Endothelial cell of umbilical vein (primary cell): Measurements from ENCODE around the gene GRAMD1A. TPM values are rescaled to one million over a fixed set of nuclear protein-coding genes. Genes with fewer than 3 reads are reported as not detected.

Source experiments
- BruUV-seq: library from RNA; stranded (reverse); fragments of 400-500 nt; replicated peaks from 2 replicates; lab custom pipeline; 2021; lab: Mats Ljungman, UMichigan
- CTCF ChIA-PET: fragments of 300-600, 350-600 bp; sonication (Branson Sonifier 250); formaldehyde crosslinking; loops from one replicate; lab custom pipeline; 2021; ENCODE audit warnings: antibody characterized with exemption, inconsistent platforms; lab: Charles Lee
- POLR2A ChIA-PET: fragments of 300-600, 350-600 bp; sonication (Branson Sonifier 250); formaldehyde crosslinking; loops from one replicate; lab custom pipeline; 2021; ENCODE audit warnings: antibody characterized with exemption, inconsistent platforms; lab: Charles Lee
- DNase-seq: peaks from one replicate; pipeline ENCODE4 v3.0.0-alpha.2; 2011; ENCODE audit warnings: low read depth, low spot score
- FAIRE-seq: peaks from 2 replicates; lab custom pipeline; 2011; peaks lifted over from hg19 to GRCh38; lab: Jason Lieb, UNC
- H2AFZ ChIP-seq: 2 replicates; pipeline ENCODE4 v1.6.0; 2012; ENCODE audit warnings: low read depth, low read length, control low read depth, inconsistent platforms
- H3K27ac ChIP-seq: 2 replicates; pipeline ENCODE4 v1.5.1; 2011; ENCODE audit warnings: low read depth, mild to moderate bottlenecking, control low read depth, low read length, moderate library complexity; ENCODE audit not compliant: insufficient read depth
- H3K27me3 ChIP-seq, 2 experiments: 2 replicates each; pipeline versions ENCODE4 v1.6.0 to v1.6.1; 2011; ENCODE audit warnings: low read length in 2 of 2, mixed read lengths in 1 of 2; ENCODE audit not compliant: control insufficient read depth in 2 of 2, insufficient read depth in 2 of 2
- H3K36me3 ChIP-seq, 2 experiments: 2 replicates in 1 of 2; 3 replicates in 1 of 2; pipeline ENCODE4 v1.5.1; 2011; ENCODE audit warnings: low read length in 2 of 2, mild to moderate bottlenecking in 1 of 2, moderate library complexity in 1 of 2; ENCODE audit not compliant: control insufficient read depth in 2 of 2, insufficient read depth in 2 of 2; ENCODE audit errors: extremely low read depth in 1 of 2
- H3K4me1 ChIP-seq: 3 replicates; pipeline ENCODE4 v1.5.1; 2011; ENCODE audit warnings: mild to moderate bottlenecking, low read length; ENCODE audit not compliant: control insufficient read depth, insufficient read depth; ENCODE audit errors: extremely low read depth
- H3K4me2 ChIP-seq: 2 replicates; pipeline ENCODE4 v1.6.1; 2011; ENCODE audit warnings: low read length, control low read depth, mixed read lengths; ENCODE audit not compliant: insufficient read depth
- H3K4me3 ChIP-seq, 3 experiments: fragments of 200-600 bp in 1 of 3; sonication (generic), shearing (Covaris generic) in 1 of 3; replicated peaks in 1 of 3; 2 replicates each; pipeline ENCODE4 v1.5.1; 2011 to 2016; ENCODE audit warnings: control low read depth in 3 of 3, low read length in 3 of 3, mild to moderate bottlenecking in 2 of 3, inconsistent platforms in 1 of 3, low read depth in 1 of 3, moderate library complexity in 1 of 3; ENCODE audit not compliant: insufficient read depth in 1 of 3
- H3K79me2 ChIP-seq: 2 replicates; pipeline ENCODE4 v1.6.0; 2012; ENCODE audit warnings: low read length, inconsistent platforms; ENCODE audit not compliant: control insufficient read depth, insufficient read depth
- H3K9ac ChIP-seq: replicated peaks from 2 replicates; pipeline ENCODE3; 2011; ENCODE audit warnings: low read length, control low read depth; ENCODE audit not compliant: insufficient read depth; ENCODE audit errors: extremely low read depth
- H3K9me1 ChIP-seq: replicated peaks from 3 replicates; pipeline ENCODE4 v1.6.0; 2011; ENCODE audit warnings: mild to moderate bottlenecking, low read length; ENCODE audit not compliant: control insufficient read depth, insufficient read depth; ENCODE audit errors: extremely low read depth
- H3K9me3 ChIP-seq: replicated peaks from 2 replicates; pipeline ENCODE4 v1.5.1; 2012; ENCODE audit warnings: low read length, inconsistent platforms; ENCODE audit not compliant: control insufficient read depth, insufficient read depth
- H4K20me1 ChIP-seq: replicated peaks from 2 replicates; pipeline ENCODE3; 2011; ENCODE audit warnings: mild to moderate bottlenecking, low read length; ENCODE audit not compliant: control insufficient read depth, insufficient read depth; ENCODE audit errors: extremely low read depth
- EZH2 ChIP-seq: IDR thresholded peaks from 2 replicates; pipeline ENCODE4 v1.6.1; 2012; ENCODE audit warnings: borderline replicate concordance, low read depth, mild to moderate bottlenecking, moderate library complexity, low read length, inconsistent platforms; ENCODE audit not compliant: severe bottlenecking
- FOS ChIP-seq: IDR thresholded peaks from 2 replicates; pipeline ENCODE4 v1.6.1; 2011; ENCODE audit warnings: mild to moderate bottlenecking, low read length, moderate library complexity, borderline replicate concordance; ENCODE audit not compliant: insufficient read depth
- GATA2 ChIP-seq: IDR thresholded peaks from 2 replicates; pipeline ENCODE4 v1.7.0; 2011; ENCODE audit warnings: low read depth, mild to moderate bottlenecking, moderate library complexity, mixed read lengths, low read length; ENCODE audit not compliant: insufficient read length, insufficient read depth
- JUN ChIP-seq: IDR thresholded peaks from 2 replicates; pipeline ENCODE4 v1.6.1; 2011; ENCODE audit warnings: borderline replicate concordance, low read depth; ENCODE audit not compliant: insufficient read length, insufficient read depth
- MYC ChIP-seq: IDR thresholded peaks from one replicate; pipeline ENCODE4 v1.6.1; 2011; ENCODE audit warnings: mild to moderate bottlenecking, low read depth, low read length
- POLR2A ChIP-seq: IDR thresholded peaks from 2 replicates; pipeline ENCODE4 v1.6.1; 2012; ENCODE audit warnings: low read depth, mild to moderate bottlenecking, control low read depth, low read length
- POLR2AphosphoS5 ChIP-seq: IDR thresholded peaks from 2 replicates; pipeline ENCODE4 v1.6.1; 2012; ENCODE audit warnings: low read depth, mild to moderate bottlenecking, control low read depth, low read length, moderate library complexity; ENCODE audit not compliant: insufficient read depth
- dilution Hi-C: fragments of 300-500 bp; cut with MboI; formaldehyde crosslinking; loops from one replicate; pipeline ENCODE4 v1.15.0; 2019; ENCODE audit warnings: low sequenced_read_pairs; ENCODE audit not compliant: extremely low pct_ligation_motif_present
- intact Hi-C: fragments of 100-400 bp; cut with micrococcal nuclease; formaldehyde crosslinking; loops from one replicate; pipeline ENCODE4 v1.10.0; 2022
- polyA plus RNA-seq, 4 experiments: library from polyadenylated mRNA; depleted of rRNA in 3 of 4; stranded (reverse) in 3 of 4; unstranded in 1 of 4; fragments of >200 nt; gene quantifications; 2 replicates each; pipeline versions ENCODE4 v1.2.1 to v1.2.3, GENCODE V29; 2011 to 2012; ENCODE audit warnings: missing spikeins in 1 of 4
- total RNA-seq: library from RNA; stranded (reverse); gene quantifications from 2 replicates; pipeline ENCODE4 v1.2.3, GENCODE V29; 2021
- TF ChIP-seq, protein P1 (sequence below): IDR thresholded peaks from 2 replicates; pipeline ENCODE4 v1.6.1; 2011; ENCODE audit not compliant: insufficient read depth, insufficient read length
- TF ChIP-seq, protein P2 (sequence below), 2 donors: IDR thresholded peaks; 1 replicate in 1 of 2; 2 replicates in 1 of 2; pipeline ENCODE4 v1.5.1; 2011; ENCODE audit warnings: low read length in 2 of 2, mild to moderate bottlenecking in 2 of 2, moderate library complexity in 2 of 2, control low read depth in 1 of 2, inconsistent platforms in 1 of 2, low read depth in 1 of 2; ENCODE audit not compliant: insufficient read depth in 1 of 2; ENCODE audit errors: extremely low read depth in 1 of 2

The GRAMD1A gene
- total and polyA plus RNA-seq, 2 donors (not counting 3 experiments of a cell fraction or from before 2014, with no cell fraction given): 127 to 130 TPM

DNA sequence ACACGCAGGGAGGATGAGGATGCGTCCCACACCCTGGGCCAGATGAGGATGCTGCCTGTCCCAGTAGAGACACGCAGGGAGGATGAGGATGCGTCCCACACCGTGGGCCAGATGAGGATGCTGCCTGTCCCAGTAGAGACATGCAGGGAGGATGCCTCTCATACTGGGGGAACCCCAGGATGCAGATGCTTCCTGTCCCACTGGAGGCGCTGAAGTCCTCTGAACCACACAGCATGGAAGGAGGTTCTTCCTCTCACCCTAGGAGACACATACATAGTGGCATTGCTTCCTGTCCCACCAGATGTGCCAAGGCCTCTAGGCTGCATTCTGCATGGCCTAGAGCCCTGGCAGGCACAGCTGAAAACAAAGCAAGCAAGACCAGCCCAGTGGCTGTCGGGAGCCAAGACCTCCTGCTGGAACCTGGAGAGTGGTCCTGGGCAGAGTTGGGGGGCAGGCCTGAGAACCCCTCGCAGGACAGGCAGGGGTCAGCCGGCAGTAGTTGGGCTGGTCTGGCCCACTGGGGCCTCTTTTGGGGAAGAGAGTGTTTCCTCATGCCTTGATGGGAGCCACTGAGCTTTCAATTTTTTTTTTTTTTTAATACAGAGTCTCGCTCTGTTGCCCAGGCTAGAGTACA lies 45.7 kb downstream of the GRAMD1A start:
- BruUV-seq: no TSS peak
- POLR2A ChIA-PET: no interaction called here
- intact Hi-C loops: no loop called here

DNA sequence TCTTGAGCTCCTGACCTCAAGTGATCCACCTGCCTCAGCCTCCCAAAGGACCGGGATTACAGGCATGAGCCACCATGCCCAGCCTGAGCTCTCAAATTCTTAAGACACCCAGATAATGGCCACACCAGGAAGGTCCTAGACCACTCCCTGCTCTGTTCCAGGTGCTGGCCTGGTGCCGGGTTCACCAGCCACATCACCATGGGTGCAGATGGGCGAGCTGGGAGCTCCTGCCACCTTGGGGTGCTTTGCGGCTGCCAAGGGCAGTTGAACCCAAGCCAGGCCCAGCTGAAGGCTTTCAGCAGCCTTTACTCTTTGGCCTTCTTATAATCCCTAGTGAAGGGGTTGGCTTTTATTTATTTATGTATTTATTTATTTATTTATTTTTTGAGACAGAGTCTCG lies 46.3 kb downstream of the GRAMD1A start:
- H3K9ac ChIP-seq: no peak overlapping the region
- no peak for TF ChIP-seq JUN
- TF ChIP-seq POLR2AphosphoS5: no peak
- no peak for TF ChIP-seq GATA2
- TF ChIP-seq MYC: no peak
- TF ChIP-seq, protein P1, sequence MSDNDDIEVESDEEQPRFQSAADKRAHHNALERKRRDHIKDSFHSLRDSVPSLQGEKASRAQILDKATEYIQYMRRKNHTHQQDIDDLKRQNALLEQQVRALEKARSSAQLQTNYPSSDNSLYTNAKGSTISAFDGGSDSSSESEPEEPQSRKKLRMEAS: no peak
- TF ChIP-seq FOS: no peak
- TF ChIP-seq EZH2: no peak
- TF ChIP-seq, protein P2, sequence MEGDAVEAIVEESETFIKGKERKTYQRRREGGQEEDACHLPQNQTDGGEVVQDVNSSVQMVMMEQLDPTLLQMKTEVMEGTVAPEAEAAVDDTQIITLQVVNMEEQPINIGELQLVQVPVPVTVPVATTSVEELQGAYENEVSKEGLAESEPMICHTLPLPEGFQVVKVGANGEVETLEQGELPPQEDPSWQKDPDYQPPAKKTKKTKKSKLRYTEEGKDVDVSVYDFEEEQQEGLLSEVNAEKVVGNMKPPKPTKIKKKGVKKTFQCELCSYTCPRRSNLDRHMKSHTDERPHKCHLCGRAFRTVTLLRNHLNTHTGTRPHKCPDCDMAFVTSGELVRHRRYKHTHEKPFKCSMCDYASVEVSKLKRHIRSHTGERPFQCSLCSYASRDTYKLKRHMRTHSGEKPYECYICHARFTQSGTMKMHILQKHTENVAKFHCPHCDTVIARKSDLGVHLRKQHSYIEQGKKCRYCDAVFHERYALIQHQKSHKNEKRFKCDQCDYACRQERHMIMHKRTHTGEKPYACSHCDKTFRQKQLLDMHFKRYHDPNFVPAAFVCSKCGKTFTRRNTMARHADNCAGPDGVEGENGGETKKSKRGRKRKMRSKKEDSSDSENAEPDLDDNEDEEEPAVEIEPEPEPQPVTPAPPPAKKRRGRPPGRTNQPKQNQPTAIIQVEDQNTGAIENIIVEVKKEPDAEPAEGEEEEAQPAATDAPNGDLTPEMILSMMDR (IDR thresholded peaks at IDR 0.05; ENCODE audit: extremely low read depth in 1 of 2, insufficient read depth in 1 of 2, low read depth in 1 of 2, low read length in 2 of 2): no peak
- TF ChIP-seq POLR2A: no peak
- ChIA-PET CTCF (interaction anchor here (0.9 to 1.9 kb wide), 5 partner anchors 9 to 95 kb away, joined by 3 to 6 read pairs (median 5); no protein-coding TSS in a partner anchor), POLR2A (no interaction called here)
- H3K27ac ChIP-seq: no peak overlapping the region
- no peaks in the 10 kb centered on the region for H3K4me1 ChIP-seq
- H4K20me1 ChIP-seq: no peaks in the 10 kb centered on the region
- dilution Hi-C loops: no loop called here
- no peaks in the 10 kb centered on the region for H3K36me3 ChIP-seq
- no peaks in the 10 kb centered on the region for H3K9me3 ChIP-seq
- H3K4me2 ChIP-seq: no peak overlapping the region
- no peaks in the 10 kb centered on the region for H3K27me3 ChIP-seq
- H2AFZ ChIP-seq: no peak overlapping the region
- intact Hi-C loops: no loop called here
- FAIRE-seq: no peak
- no peak overlapping the region for H3K4me3 ChIP-seq
- no peak for DNase-seq
- BruUV-seq: no TSS peak
- H3K79me2 ChIP-seq: no peaks in the 10 kb centered on the region
- H3K9me1 ChIP-seq: no peaks in the 10 kb centered on the region

More for the DNA sequence above, 45.7 kb downstream of the GRAMD1A start:
- peak; percentile 24 for DNase-seq
- H3K9ac ChIP-seq: no peak overlapping the region
- H4K20me1 ChIP-seq: no peaks in the 10 kb centered on the region
- no peak overlapping the region for H3K27ac ChIP-seq
- no peak overlapping the region for H2AFZ ChIP-seq
- no peaks in the 10 kb centered on the region for H3K36me3 ChIP-seq
- no peak overlapping the region for H3K4me2 ChIP-seq
- no peaks in the 10 kb centered on the region for H3K9me3 ChIP-seq
- H3K9me1 ChIP-seq: no peaks in the 10 kb centered on the region
- no peak for FAIRE-seq
- H3K27me3 ChIP-seq: no peaks in the 10 kb centered on the region
- dilution Hi-C loops: no loop called here
- H3K4me3 ChIP-seq: no peak overlapping the region
- TF ChIP-seq, protein P2 (IDR thresholded peaks at IDR 0.05; ENCODE audit: extremely low read depth in 1 of 2, insufficient read depth in 1 of 2, low read depth in 1 of 2, low read length in 2 of 2): peak in 1 of 2 donors; percentile 15
- no peak for TF ChIP-seq MYC
- CTCF ChIA-PET: interaction anchor here (0.9 to 1.9 kb wide), 5 partner anchors 10 to 95 kb away, joined by 3 to 6 read pairs (median 5); no protein-coding TSS in a partner anchor
- peaks cover 6% of the 10 kb centered on the region for H3K4me1 ChIP-seq
- H3K79me2 ChIP-seq: no peaks in the 10 kb centered on the region
